Measurements from ENCODE around the gene PPP2R3C. TPM values are rescaled to one million over a fixed set of nuclear protein-coding genes. Genes with fewer than 3 reads are reported as not detected.
"Not testable (repeated sequence)": the region's sequence is repeated elsewhere in the genome, so short reads cannot be mapped to it uniquely, and the experiment has no call there.

PPP2R3C gene
- total and polyA plus RNA-seq, 2 donors (not counting 1 experiment from before 2014, with no cell fraction given), result 32.6 to 61.9 TPM

DNA sequence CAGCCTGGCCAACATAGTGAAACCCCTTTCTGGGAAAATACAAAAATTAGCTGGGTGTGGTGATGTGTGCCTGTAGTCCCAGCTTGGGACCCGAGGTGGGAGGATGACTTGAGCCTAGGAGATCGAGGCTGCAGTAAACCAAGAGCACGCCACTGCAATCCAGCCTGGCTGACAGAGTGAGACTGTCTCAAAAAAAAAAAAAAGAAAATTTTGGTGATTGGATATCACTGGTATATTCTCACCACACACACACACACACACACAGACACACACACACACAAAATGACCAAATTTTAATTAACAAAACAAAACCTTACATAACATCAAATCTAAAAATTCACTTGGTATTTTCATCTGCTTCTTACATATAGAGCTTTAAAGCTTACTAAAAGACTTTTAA is 79.2 kb downstream of the PPP2R3C start:
- no peaks in the 10 kb centered on the region for H3K9me3 ChIP-seq (ENCODE audit: control insufficient read depth, insufficient read depth, low read depth, low read length)
- H2AFZ ChIP-seq (ENCODE audit: low read length), result no peak overlapping the region
- no peaks in the 10 kb centered on the region for H4K20me1 ChIP-seq (ENCODE audit: control insufficient read depth, extremely low read depth, insufficient read depth, low read length)
- H3K27ac ChIP-seq (ENCODE audit: insufficient read depth, low read length), result no peak overlapping the region
- no peak for TF ChIP-seq EZH2 (IDR thresholded peaks at IDR 0.05; ENCODE audit: low read length, missing control alignments)
- TF ChIP-seq, protein P1, sequence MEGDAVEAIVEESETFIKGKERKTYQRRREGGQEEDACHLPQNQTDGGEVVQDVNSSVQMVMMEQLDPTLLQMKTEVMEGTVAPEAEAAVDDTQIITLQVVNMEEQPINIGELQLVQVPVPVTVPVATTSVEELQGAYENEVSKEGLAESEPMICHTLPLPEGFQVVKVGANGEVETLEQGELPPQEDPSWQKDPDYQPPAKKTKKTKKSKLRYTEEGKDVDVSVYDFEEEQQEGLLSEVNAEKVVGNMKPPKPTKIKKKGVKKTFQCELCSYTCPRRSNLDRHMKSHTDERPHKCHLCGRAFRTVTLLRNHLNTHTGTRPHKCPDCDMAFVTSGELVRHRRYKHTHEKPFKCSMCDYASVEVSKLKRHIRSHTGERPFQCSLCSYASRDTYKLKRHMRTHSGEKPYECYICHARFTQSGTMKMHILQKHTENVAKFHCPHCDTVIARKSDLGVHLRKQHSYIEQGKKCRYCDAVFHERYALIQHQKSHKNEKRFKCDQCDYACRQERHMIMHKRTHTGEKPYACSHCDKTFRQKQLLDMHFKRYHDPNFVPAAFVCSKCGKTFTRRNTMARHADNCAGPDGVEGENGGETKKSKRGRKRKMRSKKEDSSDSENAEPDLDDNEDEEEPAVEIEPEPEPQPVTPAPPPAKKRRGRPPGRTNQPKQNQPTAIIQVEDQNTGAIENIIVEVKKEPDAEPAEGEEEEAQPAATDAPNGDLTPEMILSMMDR (conservative IDR thresholded peaks at IDR 0.05 in 1 of 2, IDR thresholded peaks at IDR 0.05 in 1 of 2; ENCODE audit: low read depth in 1 of 2, low read length in 2 of 2), result no peak
- peaks cover 2% of the 10 kb centered on the region for H3K4me1 ChIP-seq (ENCODE audit: control insufficient read depth, extremely low read depth, insufficient read depth, low read length)
- H3K4me3 ChIP-seq (replicated peaks in 1 of 4; ENCODE audit: control extremely low read depth in 1 of 4, insufficient read depth in 1 of 4, low read depth in 3 of 4, low read length in 4 of 4), result no peak overlapping the region
- no peak overlapping the region for H3K4me2 ChIP-seq (ENCODE audit: extremely low read depth, insufficient read depth, low read length)
- no peaks in the 10 kb centered on the region for H3K27me3 ChIP-seq (ENCODE audit: control insufficient read depth, insufficient read depth, low read length)
- no peak overlapping the region for H3K9ac ChIP-seq (ENCODE audit: insufficient read depth, low read length)
- H3K79me2 ChIP-seq (ENCODE audit: control insufficient read depth, insufficient read depth, low read length), result peaks cover 8% of the 10 kb centered on the region
- no peak for DNase-seq (ENCODE audit: low read depth in 2 of 2)
- H3K36me3 ChIP-seq (ENCODE audit: control insufficient read depth, insufficient read depth, low read length), result no peaks in the 10 kb centered on the region

DNA sequence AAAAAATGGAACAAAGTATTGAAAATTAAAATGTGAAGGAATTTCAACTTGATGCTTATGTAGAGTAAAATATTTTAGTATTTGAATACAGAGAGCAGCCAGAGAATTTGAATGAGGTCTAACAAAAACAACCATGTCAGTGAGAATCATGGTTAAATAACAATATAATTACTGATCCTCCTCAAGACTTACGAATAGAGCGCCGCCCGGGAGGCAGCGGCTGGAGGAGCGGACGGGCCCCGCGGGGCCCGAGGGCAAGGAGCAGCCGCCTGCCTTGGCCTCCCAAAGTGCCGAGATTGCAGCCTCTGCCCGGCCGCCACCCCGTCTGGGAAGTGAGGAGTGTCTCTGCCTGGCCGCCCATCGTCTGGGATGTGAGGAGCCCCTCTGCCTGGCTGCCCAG is 83.5 kb downstream of the PPP2R3C start:
- not testable (repeated sequence) for H3K36me3 ChIP-seq (ENCODE audit: control insufficient read depth, insufficient read depth, low read length); H3K27ac ChIP-seq (ENCODE audit: insufficient read depth, low read length); H3K27me3 ChIP-seq (ENCODE audit: control insufficient read depth, insufficient read depth, low read length); H3K9ac ChIP-seq (ENCODE audit: insufficient read depth, low read length); H4K20me1 ChIP-seq (ENCODE audit: control insufficient read depth, extremely low read depth, insufficient read depth, low read length); H3K4me1 ChIP-seq (ENCODE audit: control insufficient read depth, extremely low read depth, insufficient read depth, low read length); H3K4me3 ChIP-seq (replicated peaks in 1 of 4; ENCODE audit: control extremely low read depth in 1 of 4, insufficient read depth in 1 of 4, low read depth in 3 of 4, low read length in 4 of 4); DNase-seq (ENCODE audit: low read depth in 2 of 2); H3K4me2 ChIP-seq (ENCODE audit: extremely low read depth, insufficient read depth, low read length); H2AFZ ChIP-seq (ENCODE audit: low read length); H3K79me2 ChIP-seq (ENCODE audit: control insufficient read depth, insufficient read depth, low read length); H3K9me3 ChIP-seq (ENCODE audit: control insufficient read depth, insufficient read depth, low read depth, low read length)

Other genes with a start within 250 kb of the PPP2R3C start
- gene BAZ1A, start 246.6 kb downstream of the PPP2R3C start, total RNA-seq, result 30.0 and 35.2 TPM in 2 replicates
- gene BAZ1A, start 246.6 kb downstream of the PPP2R3C start, polyA plus RNA-seq, result 21.1 and 28.3 TPM in 2 replicates
- 57.8 and 71.5 TPM in 2 replicates for gene SRP54, start 139.0 kb downstream of the PPP2R3C start, total RNA-seq
- 74.9 and 93.9 TPM in 2 replicates for gene SRP54, start 139.0 kb downstream of the PPP2R3C start, polyA plus RNA-seq
- 29.0 and 64.6 TPM in 2 replicates for gene FAM177A1, start 75.7 kb downstream of the PPP2R3C start, total RNA-seq
- gene FAM177A1, start 75.7 kb downstream of the PPP2R3C start, polyA plus RNA-seq, result 53.6 and 63.4 TPM in 2 replicates
- 12.1 and 14.2 TPM in 2 replicates for gene PRORP, start 562 bp upstream of the PPP2R3C start, total RNA-seq
- gene PRORP, start 562 bp upstream of the PPP2R3C start, polyA plus RNA-seq, result 25.7 and 36.3 TPM in 2 replicates
- gene PSMA6, start 170.4 kb upstream of the PPP2R3C start, total RNA-seq, result 190 and 254 TPM in 2 replicates
- gene PSMA6, start 170.4 kb upstream of the PPP2R3C start, polyA plus RNA-seq, result 225 and 253 TPM in 2 replicates